HG02798 (cell line): ENCODE results near the gene INPP5A.

Experiments used
- ATAC-seq: cut with Tn5 transposase; IDR thresholded peaks from one replicate; pipeline ENCODE4 v1.9.1; 2021; ENCODE audit warnings: mild to moderate bottlenecking; ENCODE audit not compliant: unreplicated experiment, poor library complexity

The INPP5A gene

GRCh38 chr10:132607961-132608495, 70.4 kb downstream of the INPP5A start:
- no peak for ATAC-seq

- no peak for ATAC-seq
Observed at GRCh38 chr10:132608511-132609195, 71.1 kb downstream of the INPP5A start.

GRCh38 chr10:132609211-132609610, 71.6 kb downstream of the INPP5A start:
- no peak for ATAC-seq

- no peak for ATAC-seq
Observed at GRCh38 chr10:132610071-132610701, 72.6 kb downstream of the INPP5A start.

GRCh38 chr10:132611026-132611910, 73.7 kb downstream of the INPP5A start:
- no peak for ATAC-seq

GRCh38 chr10:132611986-132612385, 74.4 kb downstream of the INPP5A start:
- no peak for ATAC-seq

GRCh38 chr10:132612571-132613504, 75.3 kb downstream of the INPP5A start:
- no peak for ATAC-seq

- no peak for ATAC-seq
Observed at GRCh38 chr10:132613566-132614348, 76.2 kb downstream of the INPP5A start.

- ATAC-seq = no peak
Observed at GRCh38 chr10:132614431-132615340, 77.1 kb downstream of the INPP5A start.

- no peak for ATAC-seq
Observed at GRCh38 chr10:132615341-132616169, 78.0 kb downstream of the INPP5A start.

- no peak for ATAC-seq
Observed at GRCh38 chr10:132616170-132616995, 78.8 kb downstream of the INPP5A start.

- no peak for ATAC-seq
Observed at GRCh38 chr10:132616996-132617736, 79.6 kb downstream of the INPP5A start.

- ATAC-seq = no peak
Observed at GRCh38 chr10:132617737-132618052, 80.1 kb downstream of the INPP5A start.

- no peak for ATAC-seq
Observed at GRCh38 chr10:132618158-132618919, 80.8 kb downstream of the INPP5A start.

GRCh38 chr10:132619927-132620326, 82.3 kb downstream of the INPP5A start:
- ATAC-seq = no peak
